Heart left ventricle (tissue), 13 donors: ENCODE measurements around the gene KCTD7.

Experiments used
- CTCF ChIP-seq, 12 donors: fragments of 200-600 bp; sonication (generic) in 4 of 12; IDR thresholded peaks; one replicate each; pipeline versions ENCODE4 v1.5.0 to v1.8.0; 2018 to 2022; ENCODE audit warnings: antibody characterized with exemption in 12 of 12, mild to moderate bottlenecking in 5 of 12
- POLR2A ChIP-seq, 2 donors: fragments of 450-650 bp; IDR thresholded peaks; one replicate each; pipeline ENCODE4 v1.6.1; 2017; ENCODE audit warnings: antibody characterized with exemption in 2 of 2, mild to moderate bottlenecking in 2 of 2, moderate library complexity in 2 of 2
- donor health status: ischemic (EF 13 %, LVEDD 7.1; RV severe dilation, severe dysfunction).
- donor health status: DM: no; HTN: yes; CAD: no.
- donor health status: DM: no; HTN: no; CAD: no.
- donor health status: ischemic (EF 25% LVEDD 6.9; RV normal size, moderate dysfunction).
- donor health status: ischemic (EF 25% LVEDD 5.7; RV mildly dilated, moderate dysfunction).
- donor health status: ischemic (EF 35%, LVEDD 5.7; RV mildly dilated, moderate dysfunction).
- donor health status: nonischemic (EF 11% LVEDD 7.7; RV severe dilation, severe dysfunction).
- donor health status: DM: yes; HTN: yes; CAD: no.
- donor health status: PGD.
- donor health status: ischemic (EF 29% LVEDD 5.4; RV normal size, mild dysfunction).
- donor health status: nonischemic (EF 23%, LVEDD 6.1; RV moderate dilation, normal function).

DNA sequence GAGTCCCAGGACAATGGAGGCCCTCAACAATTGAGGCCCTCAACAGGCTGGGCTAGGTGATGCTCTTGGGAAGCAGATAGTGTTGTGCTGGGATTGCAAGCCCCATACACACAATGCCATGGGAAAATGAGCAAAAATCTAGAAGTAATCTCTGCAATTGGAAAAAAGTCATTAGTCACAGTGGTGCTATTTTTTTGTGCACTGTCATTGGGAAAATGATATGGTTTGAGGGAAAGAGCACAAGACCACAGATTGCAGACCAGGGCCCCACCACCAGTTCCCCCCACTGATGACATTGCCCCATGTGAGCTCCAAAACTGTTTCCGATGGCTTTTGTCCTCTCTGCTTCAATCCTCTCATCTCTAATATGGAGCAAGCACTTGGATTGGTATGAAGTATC is 1.9 kb downstream of the KCTD7 start:
- TF ChIP-seq CTCF (IDR thresholded peaks at IDR 0.05) (no peak), POLR2A (IDR thresholded peaks at IDR 0.05) (no peak)
